IPS-18a (cell line): ENCODE data around the gene PNRC1.
"Not testable (repeated sequence)": the region's sequence is repeated elsewhere in the genome, so short reads cannot be mapped to it uniquely, and the experiment has no call there.

Experiments
- H3K27ac ChIP-seq: one replicate; pipeline ENCODE4 v1.5.1; 2013; ENCODE audit warnings: low read length
- H3K27me3 ChIP-seq: one replicate; pipeline ENCODE4 v1.6.1; 2013; ENCODE audit warnings: mild to moderate bottlenecking, low read length; ENCODE audit not compliant: control insufficient read depth, insufficient read depth
- H3K36me3 ChIP-seq: one replicate; pipeline ENCODE4 v1.6.1; 2013; ENCODE audit warnings: low read depth, low read length; ENCODE audit not compliant: control insufficient read depth
- H3K4me1 ChIP-seq: one replicate; pipeline ENCODE4 v1.6.1; 2013; ENCODE audit warnings: low read depth, low read length; ENCODE audit not compliant: control insufficient read depth
- H3K4me3 ChIP-seq: one replicate; pipeline ENCODE4 v1.5.1; 2013; ENCODE audit warnings: low read length
- H3K9ac ChIP-seq: one replicate; pipeline ENCODE4 v1.6.1; 2013; ENCODE audit warnings: mild to moderate bottlenecking, low read length, moderate library complexity
- H3K9me3 ChIP-seq: one replicate; pipeline ENCODE4 v1.6.1; 2013; ENCODE audit warnings: low read depth, low read length; ENCODE audit not compliant: control insufficient read depth

PNRC1 gene

GRCh38 chr6:89080281-89081128 is at the start of gene PNRC1:
PNRC1 (plus strand) TSS chr6:89080751; CDS start chr6:89080895, 144 bp downstream.
- peaks cover 13% of the 10 kb centered on the region for H3K36me3 ChIP-seq
- no peaks in the 10 kb centered on the region for H3K9me3 ChIP-seq
- H3K4me3 ChIP-seq, result peak within 1 kb of the TSS; percentile 92
- peak within 1 kb of the TSS; percentile 71 for H3K27ac ChIP-seq
- peak within 1 kb of the TSS; percentile 84 for H3K9ac ChIP-seq
- H3K27me3 ChIP-seq, result peaks cover 20% of the 10 kb centered on the region
- H3K4me1 ChIP-seq, result peaks cover 31% of the 10 kb centered on the region

- Histone ChIP-seq H3K36me3 (no peaks in the 10 kb centered on the region), H3K27ac (no peak overlapping the region), H3K4me3 (no peak overlapping the region), H3K9me3 (no peaks in the 10 kb centered on the region), H3K9ac (no peak overlapping the region), H3K27me3 (no peaks in the 10 kb centered on the region), H3K4me1 (peaks cover 5% of the 10 kb centered on the region)
Measured at GRCh38 chr6:89032599-89032998, 48.0 kb upstream of the PNRC1 start.

- Histone ChIP-seq H3K27me3 (no peaks in the 10 kb centered on the region), H3K36me3 (no peaks in the 10 kb centered on the region), H3K27ac (no peak overlapping the region), H3K9me3 (no peaks in the 10 kb centered on the region), H3K4me3 (no peak overlapping the region), H3K9ac (no peak overlapping the region), H3K4me1 (peaks cover 5% of the 10 kb centered on the region)
Measured at GRCh38 chr6:89033461-89033860, 47.1 kb upstream of the PNRC1 start.

GRCh38 chr6:89034116-89034515 is 46.4 kb upstream of the PNRC1 start:
- H3K27me3 ChIP-seq, H3K27ac ChIP-seq, H3K36me3 ChIP-seq, H3K9ac ChIP-seq, H3K9me3 ChIP-seq, H3K4me1 ChIP-seq, H3K4me3 ChIP-seq: not testable (repeated sequence)

GRCh38 chr6:89034586-89035251 is 45.8 kb upstream of the PNRC1 start:
- H3K27ac ChIP-seq, result no peak overlapping the region
- H3K9me3 ChIP-seq, result no peaks in the 10 kb centered on the region
- H3K4me1 ChIP-seq, result peaks cover 5% of the 10 kb centered on the region
- no peaks in the 10 kb centered on the region for H3K27me3 ChIP-seq
- H3K36me3 ChIP-seq, result no peaks in the 10 kb centered on the region
- H3K9ac ChIP-seq, result no peak overlapping the region
- H3K4me3 ChIP-seq, result no peak overlapping the region

GRCh38 chr6:89035252-89036101 is 45.1 kb upstream of the PNRC1 start:
- no peaks in the 10 kb centered on the region for H3K36me3 ChIP-seq
- no peaks in the 10 kb centered on the region for H3K9me3 ChIP-seq
- no peaks in the 10 kb centered on the region for H3K27me3 ChIP-seq
- no peak overlapping the region for H3K9ac ChIP-seq
- H3K4me3 ChIP-seq, result no peak overlapping the region
- H3K27ac ChIP-seq, result no peak overlapping the region
- H3K4me1 ChIP-seq, result peaks cover 5% of the 10 kb centered on the region

GRCh38 chr6:89037141-89037900 is 43.2 kb upstream of the PNRC1 start:
- Histone ChIP-seq H3K36me3 (no peaks in the 10 kb centered on the region), H3K9ac (no peak overlapping the region), H3K27me3 (no peaks in the 10 kb centered on the region), H3K27ac (no peak overlapping the region), H3K4me1 (peaks cover 5% of the 10 kb centered on the region), H3K9me3 (no peaks in the 10 kb centered on the region), H3K4me3 (no peak overlapping the region)

GRCh38 chr6:89037901-89038293 is 42.7 kb upstream of the PNRC1 start:
- H3K9ac ChIP-seq, H3K27me3 ChIP-seq, H3K36me3 ChIP-seq, H3K27ac ChIP-seq, H3K4me3 ChIP-seq, H3K4me1 ChIP-seq, H3K9me3 ChIP-seq: not testable (repeated sequence)

- Histone ChIP-seq H3K27ac (no peak overlapping the region), H3K9ac (no peak overlapping the region), H3K4me1 (no peaks in the 10 kb centered on the region), H3K4me3 (no peak overlapping the region), H3K27me3 (no peaks in the 10 kb centered on the region), H3K9me3 (no peaks in the 10 kb centered on the region), H3K36me3 (no peaks in the 10 kb centered on the region)
Measured at GRCh38 chr6:89042664-89043063, 37.9 kb upstream of the PNRC1 start.

GRCh38 chr6:89044328-89045010 is 36.1 kb upstream of the PNRC1 start:
- H3K4me3 ChIP-seq, result no peak overlapping the region
- H3K36me3 ChIP-seq, result no peaks in the 10 kb centered on the region
- H3K27me3 ChIP-seq, result no peaks in the 10 kb centered on the region
- H3K9ac ChIP-seq, result no peak overlapping the region
- peaks cover 3% of the 10 kb centered on the region for H3K4me1 ChIP-seq
- no peak overlapping the region for H3K27ac ChIP-seq
- no peaks in the 10 kb centered on the region for H3K9me3 ChIP-seq
